ENCODE data around the gene UBE2Q2.

UBE2Q2 gene

DNA sequence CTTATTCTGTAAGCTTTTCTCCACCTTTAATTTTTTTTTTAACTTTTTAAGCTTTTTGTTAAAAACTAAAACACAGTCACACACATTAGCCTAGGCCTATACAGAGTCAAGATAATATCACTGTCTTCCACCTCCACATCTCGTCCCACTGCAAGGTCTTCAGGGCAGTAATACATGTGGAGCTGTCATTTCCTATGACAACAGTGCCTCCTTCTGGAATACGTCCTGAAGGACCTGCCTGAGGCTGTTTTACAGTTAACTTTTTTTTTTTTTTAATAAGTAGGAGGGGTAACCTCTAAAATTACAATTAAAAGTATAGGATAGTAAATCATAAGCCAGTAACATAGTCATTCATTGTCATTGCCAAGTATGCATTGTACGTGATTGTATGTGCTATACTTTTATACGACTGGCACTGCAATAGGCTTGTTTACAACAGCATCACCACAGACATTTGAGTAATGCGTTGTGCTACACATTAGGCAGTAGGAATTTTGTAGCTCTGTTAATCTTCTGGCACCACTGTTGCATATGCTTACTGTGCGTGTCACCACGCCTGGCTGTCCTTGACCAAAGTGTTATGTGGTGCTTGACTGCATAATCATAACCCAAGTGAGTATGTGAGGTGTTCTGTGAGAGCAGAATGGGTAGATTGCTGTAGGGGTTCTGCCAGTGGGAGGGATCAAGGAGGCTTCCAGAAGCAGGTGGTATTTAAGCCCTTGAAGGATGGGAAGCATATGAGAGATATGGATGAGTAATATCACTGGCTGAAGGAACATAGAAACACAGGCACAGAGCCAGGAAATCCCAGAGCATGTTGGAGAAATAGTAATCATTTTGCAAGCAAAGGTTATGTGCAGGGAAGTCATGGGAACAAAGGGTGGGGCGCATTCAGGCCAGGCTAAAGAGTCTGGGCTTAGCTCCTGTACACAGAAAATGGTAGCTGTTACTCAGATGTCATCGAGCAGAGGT, 78.8 kb downstream of the UBE2Q2 start:
- DNase-seq (ENCODE audit: low spot score): no peak
- no peak for FAIRE-seq

DNA sequence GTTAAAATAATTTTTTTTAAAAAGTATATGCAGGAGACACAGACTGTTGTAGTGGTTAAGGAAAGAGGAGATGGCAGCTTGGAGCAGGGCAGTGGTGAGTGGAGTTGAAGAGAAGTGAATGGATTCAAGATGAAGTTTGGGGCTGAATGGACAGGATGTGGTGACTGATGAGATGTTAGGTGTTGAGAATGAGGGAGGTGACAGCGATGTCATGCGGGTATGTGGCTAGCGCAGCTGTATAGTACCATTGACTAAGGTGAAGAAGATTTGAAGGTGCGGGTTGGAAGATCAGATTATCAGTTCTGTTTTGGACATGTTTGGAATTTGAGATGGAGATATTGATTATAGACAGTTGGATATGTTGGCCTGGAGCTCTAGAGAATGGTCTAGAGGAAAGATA, 80.5 kb downstream of the UBE2Q2 start:
- DNase-seq (ENCODE audit: low spot score) (no peak), FAIRE-seq (no peak)

DNA sequence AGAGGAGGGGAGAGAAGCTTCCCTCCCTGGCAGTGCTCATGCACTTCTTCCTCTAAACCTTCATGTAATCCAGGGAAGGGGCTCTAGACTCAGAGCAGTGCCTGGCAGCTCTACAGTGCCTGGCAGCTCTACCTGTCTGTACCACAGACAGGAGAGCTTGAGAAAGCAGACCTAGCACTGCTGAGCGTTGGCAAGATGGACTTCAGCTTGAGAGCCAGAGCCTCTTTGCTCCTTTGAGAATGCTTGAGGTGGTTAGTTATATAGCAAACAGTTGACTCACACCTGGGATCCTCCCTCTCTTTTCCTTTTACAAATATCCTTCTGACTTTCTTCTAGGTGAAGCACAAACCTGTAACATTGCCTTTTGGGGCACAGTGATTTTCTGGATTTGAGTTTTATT, 81.3 kb downstream of the UBE2Q2 start:
- no peak for FAIRE-seq
- DNase-seq (ENCODE audit: low spot score): no peak

DNA sequence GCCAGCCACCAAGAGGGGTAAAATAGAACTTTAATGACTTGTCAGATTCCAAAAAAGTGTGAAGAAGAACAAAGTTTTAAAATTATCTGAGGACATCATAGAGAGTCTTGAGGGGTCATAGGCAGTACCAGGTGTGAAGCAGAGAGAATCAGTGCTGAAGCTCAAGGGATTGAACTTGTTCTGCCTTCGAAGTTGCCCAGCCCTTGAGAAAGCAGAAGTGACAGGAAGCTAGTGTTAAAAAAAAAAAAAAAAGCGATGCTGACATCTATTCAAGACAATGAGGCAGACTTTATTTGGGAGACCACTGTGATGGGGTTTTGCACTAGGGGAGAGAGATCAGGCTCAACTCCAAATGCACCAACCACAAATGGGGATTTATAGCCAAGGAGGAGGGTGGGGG, 82.2 kb downstream of the UBE2Q2 start:
- FAIRE-seq (no peak), DNase-seq (ENCODE audit: low spot score) (no peak)

DNA sequence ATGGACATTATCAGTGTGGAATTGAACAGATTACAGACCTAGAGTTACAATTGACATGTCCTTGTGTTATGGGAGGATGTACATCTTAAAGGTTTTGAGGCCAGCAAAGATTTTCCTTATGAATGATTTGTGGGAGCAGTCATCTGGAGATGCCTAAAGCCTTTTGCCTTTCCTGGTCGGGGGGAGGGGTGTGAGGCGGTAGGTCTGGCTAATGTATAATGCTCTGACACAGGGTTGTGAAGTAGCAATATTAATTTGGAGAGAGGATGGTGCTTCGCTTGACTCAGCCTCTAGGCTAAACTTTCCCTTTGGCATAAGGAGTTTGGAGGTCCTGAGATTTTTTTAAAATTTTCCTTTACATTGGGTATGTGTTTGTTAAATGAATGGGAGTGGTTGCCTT, 83.7 kb downstream of the UBE2Q2 start:
- FAIRE-seq: no peak
- DNase-seq (ENCODE audit: low spot score): no peak

DNA sequence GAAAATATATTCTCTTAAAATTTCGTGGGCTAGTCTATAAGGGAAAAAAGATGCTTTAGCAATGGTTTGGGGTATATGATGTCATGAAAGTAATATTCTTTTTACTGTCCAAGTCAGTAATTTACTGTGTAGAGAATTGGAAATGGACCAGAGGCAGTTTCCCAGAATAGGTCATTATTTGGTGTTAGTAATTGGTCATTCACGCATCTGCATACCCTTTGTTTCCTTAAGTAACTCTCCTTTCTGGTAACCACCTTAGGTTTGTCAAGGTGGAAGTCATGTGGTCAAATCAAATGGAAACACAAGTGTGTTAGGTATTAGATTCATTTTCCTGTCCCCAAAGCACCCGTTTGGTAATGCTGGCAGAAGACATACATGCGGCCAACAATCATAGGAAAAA, 84.4 kb downstream of the UBE2Q2 start:
- FAIRE-seq (no peak), DNase-seq (ENCODE audit: low spot score) (no peak)

DNA sequence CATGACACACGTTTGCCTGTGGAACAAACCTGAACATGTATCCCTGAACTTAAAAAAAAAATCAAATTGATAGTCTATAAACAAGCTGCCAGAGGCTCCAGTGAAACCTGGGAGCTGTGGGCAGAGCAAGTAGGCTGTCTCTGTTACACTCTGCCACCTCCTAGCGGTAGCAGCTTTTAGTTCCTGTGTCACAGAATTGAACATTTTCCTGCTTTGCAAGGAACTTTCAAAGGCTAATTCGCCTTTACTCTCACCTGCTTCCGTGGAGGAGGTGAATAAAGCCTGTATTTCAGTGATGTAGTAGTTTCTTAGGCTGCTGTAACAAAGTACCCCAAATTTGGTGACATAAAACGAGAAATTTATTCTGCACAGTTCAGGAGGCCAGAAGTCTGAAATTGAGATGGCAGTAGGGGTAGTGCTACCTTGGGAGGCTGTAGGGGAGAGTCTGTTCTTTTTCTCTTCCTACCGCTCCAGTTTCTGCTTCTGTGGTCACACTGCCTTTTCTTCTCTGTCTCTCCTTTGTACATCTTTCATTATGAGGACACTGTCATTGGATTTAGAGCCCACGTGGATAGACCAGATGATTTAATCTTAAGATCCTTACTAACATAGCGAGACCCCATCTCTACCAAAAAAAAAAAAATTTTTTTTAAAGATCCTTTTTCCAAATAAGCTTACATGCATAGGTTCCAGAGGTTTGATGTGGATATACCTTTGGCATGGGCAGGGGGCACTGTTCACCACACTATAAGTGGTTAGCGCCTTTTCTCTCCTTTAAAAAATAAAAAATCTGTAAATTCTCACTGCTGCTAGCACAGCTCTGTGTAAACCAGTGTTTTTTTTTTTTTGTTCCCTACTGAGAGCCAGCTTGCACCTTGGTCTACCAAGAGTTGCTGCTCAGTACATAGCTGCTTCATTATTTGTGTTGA, 85.7 kb downstream of the UBE2Q2 start:
- FAIRE-seq: no peak

DNA sequence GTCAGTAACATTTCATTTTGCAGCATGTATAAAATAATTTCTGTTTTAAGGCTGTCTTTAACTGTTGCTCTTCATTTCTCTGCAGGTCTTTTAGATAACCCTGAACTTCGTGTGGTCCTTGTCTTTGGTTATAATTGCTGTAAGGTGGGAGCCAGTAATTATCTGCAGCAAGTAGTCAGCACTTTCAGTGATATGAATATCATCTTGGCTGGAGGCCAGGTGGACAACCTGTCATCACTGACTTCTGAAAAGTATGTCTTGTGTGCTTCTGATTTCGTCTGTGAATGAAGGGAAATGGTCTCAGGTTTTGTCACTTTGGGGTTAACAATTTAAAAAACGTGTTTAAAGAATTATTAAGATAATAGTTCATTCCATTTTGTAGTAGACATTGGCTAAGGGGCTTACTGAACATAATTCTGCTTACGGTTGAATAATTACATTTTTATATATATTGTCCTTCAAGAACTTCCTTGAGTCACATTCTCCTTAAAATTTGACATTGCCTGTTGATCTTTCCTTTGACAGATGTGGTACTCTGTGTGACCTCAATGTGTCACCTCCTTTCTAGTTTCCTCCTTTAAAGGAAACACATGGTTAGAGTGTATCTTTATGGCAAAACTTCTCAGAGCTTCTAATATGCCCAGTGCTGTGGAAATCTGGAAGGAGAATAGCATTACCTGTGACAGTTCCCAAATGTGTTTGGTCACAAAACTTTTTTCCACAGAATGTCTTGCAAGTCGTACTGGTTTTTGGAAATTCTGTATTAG, 86.7 kb downstream of the UBE2Q2 start:
- DNase-seq (ENCODE audit: low spot score) (no peak), FAIRE-seq (no peak)

More for the DNA sequence above, 85.7 kb downstream of the UBE2Q2 start:
- peak; percentile 26 for DNase-seq (ENCODE audit: low spot score)

DNA sequence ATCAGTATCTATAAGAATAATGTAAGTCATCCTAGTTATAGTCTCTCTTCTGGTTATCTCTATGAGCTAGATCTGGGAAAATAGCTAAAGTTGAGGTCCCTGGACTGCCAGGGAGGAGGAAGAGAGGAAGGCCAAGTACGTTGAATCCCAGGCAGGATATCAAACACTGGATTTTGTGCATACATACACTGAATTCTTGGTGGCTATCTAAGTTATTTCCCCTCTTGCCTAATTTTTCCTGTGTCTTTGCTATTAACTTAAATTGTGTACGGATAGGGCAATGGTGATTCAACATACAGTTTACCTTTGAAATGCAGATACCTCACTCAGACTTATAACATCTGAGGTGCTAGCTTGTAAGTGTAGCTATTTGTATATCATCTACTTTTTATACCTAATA, 87.6 kb downstream of the UBE2Q2 start:
- FAIRE-seq: no peak
- no peak for DNase-seq (ENCODE audit: low spot score)

DNA sequence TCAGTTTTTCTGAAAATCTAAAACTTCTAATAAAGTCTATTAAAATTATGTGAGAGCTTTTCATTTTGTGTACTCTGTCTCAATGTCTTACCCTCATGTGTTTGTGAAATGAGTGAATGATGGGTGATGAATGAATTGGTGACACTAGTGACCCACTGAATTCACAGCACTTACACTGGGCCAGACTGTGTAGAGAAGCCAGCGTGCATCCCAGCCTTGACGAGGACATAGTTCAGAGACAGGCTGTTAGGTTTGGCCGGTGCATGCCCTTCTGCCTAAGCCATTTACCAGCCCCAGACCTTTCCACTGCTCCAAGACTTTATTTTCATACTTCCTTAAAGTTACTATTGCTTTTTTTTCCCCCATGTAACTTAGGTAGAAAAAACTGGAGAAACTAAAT, 99.2 kb downstream of the UBE2Q2 start:
- DNase-seq (ENCODE audit: low spot score) (no peak), FAIRE-seq (no peak)

DNA sequence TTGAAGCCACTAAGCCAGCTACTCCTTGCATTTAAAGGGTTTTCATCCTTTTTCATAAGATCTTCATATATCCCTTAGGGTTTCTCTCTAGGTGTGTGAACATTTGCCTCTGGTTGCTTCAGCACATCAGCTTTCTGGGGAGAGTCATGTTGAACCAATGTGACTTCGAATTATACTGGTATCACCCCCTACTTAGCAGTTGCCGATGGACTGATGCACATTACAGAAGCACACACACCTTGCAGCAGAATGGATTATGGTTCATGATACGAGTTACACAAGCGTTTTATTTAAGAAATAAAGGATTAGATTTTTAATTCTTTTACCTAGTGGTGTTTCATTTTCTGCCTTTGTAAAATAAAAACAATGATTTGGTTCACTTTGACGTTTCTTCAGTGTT, 100.0 kb downstream of the UBE2Q2 start:
- FAIRE-seq: no peak
- no peak for DNase-seq (ENCODE audit: low spot score)

DNA sequence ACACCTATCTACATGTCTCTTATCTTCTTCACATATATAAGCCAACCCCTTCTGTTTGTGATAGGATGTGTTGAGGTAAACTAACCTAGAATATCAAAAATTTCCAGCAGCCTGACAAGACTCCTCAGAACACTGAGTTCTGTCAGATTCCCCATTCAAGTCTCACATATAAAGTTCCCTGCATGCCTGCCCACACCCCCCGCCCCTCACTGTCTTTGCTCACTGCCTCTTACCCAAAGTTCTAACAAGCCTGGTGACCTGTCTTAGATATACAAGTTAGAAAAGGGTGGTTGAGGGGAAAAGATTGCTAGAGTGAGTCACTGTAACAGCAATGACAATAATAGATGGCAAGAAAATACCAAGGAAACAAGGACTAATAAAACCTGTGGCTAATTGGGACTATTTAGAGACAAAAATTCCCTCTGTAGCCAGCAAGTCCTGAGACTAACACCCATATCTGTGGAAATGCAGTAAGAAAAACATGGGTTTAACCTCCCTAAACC, 100.5 kb downstream of the UBE2Q2 start:
- FAIRE-seq (no peak), DNase-seq (ENCODE audit: low spot score) (no peak)

DNA sequence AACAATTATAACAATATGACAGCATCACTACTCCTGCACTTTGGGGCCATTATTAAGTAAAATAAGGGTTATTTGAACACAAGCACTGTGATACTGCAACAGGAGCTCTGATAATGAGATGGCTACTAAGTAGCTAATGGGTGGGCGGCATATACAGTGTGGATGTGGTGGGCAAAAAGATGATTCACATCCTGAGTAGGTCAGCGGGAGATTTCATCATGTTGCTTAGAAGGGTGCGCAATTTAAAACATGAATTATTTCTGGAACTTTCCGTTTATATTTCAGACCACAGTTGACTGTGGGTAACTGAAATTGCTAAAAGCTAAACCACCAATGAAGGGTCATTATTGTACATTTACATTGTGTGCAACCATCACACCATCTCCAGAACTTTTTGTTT, 102.7 kb downstream of the UBE2Q2 start:
- no peak for DNase-seq (ENCODE audit: low spot score)
- FAIRE-seq: no peak

DNA sequence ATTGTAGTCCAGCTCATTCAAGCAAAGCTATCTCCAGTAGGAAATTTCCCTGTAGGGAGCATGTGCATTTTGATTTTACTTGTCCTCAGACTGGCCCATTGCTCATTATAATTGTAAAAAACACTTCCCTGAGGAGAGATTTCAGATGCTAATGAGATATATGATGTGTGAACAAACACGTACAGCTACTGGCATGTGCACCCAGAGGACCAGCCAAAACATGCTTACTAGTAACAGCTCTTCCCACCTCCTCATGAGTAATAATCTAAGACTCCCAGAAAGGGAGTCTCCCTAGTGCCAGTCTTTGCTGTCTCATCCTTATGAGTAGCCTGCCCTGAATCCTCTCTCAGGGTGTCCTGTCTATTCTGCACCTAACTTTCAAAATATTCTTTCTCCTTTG, 103.8 kb downstream of the UBE2Q2 start:
- DNase-seq (ENCODE audit: low spot score) (no peak), FAIRE-seq (no peak)

DNA sequence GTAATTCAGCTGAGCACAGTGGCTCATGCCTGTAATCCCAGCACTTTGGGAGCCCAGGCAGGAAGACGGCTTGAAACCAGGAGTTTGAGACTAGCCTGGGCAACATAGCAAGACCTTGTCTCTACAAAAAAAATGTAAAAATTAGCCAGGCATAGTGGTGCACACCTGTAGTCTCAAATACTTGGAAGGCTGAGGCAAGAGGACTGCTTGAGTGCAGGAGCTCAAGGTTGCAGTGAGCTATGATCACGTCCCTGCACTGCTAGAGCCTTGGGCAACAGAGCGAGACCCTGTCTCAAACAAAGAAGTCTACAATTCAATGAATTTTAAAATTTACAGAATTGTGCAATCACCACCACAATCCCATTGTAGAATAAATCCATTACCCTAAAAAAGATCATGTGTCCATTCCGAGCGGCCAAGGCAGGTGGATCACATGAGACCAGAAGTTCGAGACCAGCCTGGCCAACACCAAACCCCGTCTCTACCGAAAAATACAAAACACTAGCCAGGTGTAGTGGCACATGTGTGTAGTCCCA, 105.6 kb downstream of the UBE2Q2 start:
- FAIRE-seq: no peak

More for the DNA sequence above, 105.6 kb downstream of the UBE2Q2 start:
- no peak for DNase-seq (ENCODE audit: low spot score)

Data from urothelium cell line (cell line).